Astrocyte of the hippocampus (primary cell): ENCODE results near the gene PI4KA.

ENCODE experiments used
- DNase-seq: peaks from one replicate; pipeline ENCODE4 v3.0.0; 2011; ENCODE audit warnings: low read depth, low spot score

PI4KA gene

DNA sequence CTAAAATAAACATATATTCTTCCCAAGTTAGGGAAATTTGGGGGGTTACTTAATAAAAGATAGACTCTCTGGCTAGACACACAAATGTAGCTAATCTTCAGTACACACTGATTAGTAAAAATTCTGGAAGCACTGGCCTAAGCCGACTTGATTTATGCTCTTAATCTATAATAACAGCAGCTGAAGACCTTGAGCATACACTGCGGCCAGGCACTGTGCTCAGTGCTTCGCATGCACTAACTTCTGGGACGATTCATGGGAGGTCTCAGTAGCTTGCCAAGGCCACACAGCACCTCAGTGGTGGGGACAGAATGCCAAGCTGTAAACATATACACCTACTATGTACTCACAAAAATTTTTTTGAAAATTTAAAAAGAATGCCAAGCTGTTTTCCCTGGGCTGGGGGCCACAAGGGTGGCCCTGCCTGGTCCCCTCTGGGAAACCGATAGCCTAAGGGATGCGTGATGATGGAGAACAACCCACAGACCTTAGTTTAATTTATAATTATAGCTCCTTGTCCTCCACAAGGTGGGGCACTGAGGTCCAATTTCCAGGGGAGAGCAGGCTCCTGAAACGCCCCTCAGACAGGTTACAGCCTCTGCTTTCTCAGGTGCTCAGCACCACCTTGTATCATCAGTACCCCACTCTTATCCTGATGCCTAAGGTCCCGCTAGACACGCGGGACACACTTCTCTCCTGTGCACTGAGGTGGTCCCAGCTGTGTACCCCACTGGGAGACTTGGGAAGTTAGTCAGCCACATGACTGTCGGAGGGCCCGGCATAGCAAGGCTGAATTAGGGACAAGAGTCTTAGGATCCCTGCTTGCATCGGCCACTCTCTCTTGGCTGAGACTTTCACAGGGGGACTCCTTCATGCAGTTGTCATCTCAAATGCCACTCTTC lies 64.6 kb downstream of the PI4KA start:
- no peak for DNase-seq

DNA sequence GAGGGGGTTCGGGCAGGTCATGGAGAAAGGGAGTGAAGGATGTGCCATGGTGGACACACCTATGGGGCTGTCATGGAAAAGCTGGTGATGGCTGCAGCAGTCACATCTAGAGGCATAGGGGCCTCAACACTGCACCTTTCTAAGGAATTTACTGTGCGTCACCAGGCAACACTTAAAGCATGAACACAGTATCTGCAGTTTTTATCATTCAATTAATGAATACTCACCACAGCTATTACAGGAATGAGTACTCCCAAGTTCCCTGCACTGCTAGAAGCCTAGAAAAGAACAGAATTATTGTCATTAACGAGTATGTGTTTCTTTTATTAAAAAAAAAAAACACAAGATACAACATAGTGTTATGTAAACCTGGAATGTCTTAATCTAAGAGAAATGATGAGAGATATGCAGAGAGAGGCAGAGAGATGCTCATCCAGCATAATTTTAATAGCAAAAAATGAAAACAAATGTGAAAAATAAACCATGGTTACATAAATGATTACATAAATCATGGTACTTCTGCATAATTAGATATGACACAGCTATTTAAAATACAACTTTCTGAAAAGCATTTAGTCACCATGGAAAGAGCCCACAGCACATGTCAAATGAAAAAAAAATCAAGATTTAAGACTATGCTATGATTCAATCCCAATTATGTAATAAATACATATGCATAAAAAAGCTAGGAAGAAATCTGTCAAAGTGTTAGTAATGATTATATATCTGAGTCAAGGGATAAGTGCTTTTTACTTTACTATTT lies 65.5 kb downstream of the PI4KA start:
- DNase-seq, result peak; percentile 55

DNA sequence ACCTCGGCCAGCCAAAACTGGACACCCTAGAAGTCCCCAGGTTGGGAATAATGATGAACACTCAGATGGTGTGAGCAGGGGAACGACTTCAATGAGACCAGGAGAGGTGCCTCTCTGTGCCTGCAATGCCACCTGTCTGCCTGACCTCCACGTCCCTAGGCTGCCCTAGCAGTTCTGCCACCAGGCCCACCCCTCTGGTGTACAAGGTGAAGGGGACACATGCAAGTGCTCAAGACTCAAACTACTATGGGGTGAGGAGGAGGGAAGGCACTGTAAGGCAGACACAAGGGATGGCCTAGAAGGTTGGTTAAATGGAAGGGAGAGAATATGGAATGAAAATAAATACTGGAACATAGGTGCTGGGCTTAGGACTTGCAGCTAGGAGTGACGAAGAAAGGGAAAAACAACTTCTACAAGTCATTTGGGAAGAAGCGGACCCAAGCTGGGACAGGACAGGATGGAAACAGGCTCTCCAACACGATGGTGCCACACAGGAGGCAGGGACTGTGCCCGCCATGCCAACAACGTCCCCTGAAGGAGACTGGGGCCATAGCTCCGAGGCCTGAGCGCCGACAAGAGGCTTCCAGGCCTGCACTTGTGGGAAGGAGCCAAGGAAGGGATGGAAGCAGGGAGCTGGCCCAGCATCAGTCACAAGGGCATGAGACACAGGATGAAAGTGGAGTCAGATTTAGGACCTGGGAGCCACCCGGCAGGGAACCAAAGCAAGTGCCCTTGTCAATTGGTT lies 66.2 kb downstream of the PI4KA start:
- DNase-seq, result no peak

DNA sequence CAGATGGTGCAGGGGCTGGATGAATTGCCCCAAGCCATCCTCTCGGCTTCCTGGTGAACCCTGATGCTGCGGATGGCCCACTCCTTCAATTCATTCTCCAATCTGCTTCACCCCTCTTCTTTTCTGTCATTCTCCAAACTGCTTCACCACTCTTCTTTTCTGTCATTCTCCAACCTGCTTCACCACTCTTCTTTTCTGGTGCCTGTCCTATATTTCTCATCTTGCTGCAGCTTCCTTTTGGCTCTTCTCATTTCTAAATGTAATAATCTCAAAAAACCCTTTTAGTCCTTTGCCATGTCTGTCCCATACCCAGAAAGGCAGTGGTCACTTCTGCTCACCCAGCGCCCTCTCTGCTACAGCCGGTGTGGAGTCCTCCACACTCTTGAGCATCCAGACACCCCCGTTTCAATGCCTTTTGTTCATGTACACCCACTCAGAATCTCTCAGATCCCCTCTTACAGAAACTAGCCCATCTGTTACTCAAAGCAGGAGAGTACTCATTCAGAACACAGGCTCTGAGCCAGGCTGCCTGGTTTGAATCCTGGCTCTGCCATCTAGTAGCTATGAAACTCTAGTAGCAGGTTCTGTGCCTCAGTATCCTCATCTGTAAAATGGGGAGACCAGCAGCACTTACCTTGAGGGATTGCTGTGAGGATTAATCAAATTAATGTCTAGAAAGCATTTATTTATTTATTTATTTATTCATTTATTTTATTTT lies 69.8 kb downstream of the PI4KA start:
- DNase-seq, result no peak

DNA sequence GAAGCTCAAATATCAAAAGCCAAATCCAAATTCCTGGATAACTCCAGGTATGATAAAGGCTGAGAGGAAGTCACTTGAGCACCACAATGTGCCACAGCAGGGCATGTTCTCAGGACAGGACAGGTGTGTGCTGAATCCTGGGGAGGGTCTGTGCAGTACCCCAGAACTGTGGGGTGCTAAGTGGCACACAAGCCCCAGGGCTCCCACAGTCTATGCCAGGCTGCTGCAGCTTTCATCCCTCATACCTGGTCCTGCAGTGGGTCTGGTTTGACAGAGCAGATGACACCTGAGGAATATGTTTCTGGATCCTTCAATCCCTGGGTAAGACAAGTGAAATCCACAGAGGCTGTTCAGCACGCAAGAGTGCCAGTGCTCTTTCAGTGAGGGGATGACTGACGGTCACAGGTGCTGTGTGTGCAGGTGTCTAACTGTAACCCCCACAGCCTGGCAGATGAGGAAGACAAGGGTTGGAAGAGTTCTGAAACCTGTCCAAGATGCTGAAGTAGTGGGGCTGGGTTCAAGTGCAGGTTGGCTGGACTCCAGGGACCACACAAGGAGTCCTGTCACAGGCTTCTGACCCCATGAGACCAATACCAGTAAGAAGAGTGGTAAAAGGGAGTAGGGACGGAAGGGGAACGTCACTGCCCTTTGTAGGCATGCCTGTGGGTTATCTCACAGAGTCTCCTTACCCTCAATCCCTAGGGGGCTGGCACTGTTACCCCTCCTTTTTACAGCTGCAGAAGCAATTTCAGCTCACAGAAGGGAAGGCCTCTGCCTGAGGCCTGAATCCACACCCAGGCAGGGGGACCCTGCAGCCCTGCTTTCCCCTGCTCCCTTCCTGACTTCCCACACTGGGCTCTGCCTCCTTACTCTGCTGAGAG lies 70.6 kb downstream of the PI4KA start:
- no peak for DNase-seq

DNA sequence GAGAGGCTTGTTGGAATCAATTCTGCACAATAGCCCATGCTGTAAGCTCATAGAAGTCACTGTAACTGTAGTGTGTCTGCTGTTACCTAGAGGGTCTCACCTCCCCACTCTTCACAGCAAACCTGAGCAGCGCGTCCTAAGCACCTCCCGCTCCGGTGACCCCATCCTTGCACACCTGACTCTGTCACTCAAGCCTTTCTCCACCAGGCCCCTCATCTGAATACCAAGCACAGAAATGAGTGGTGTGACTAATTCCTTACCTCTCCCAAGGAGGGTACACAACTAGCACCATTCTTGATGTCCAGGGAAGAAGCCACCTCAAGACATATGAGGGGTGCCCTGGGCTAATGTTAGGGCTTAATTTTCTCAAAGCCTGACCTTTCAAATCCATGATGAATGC lies 71.4 kb downstream of the PI4KA start:
- no peak for DNase-seq

DNA sequence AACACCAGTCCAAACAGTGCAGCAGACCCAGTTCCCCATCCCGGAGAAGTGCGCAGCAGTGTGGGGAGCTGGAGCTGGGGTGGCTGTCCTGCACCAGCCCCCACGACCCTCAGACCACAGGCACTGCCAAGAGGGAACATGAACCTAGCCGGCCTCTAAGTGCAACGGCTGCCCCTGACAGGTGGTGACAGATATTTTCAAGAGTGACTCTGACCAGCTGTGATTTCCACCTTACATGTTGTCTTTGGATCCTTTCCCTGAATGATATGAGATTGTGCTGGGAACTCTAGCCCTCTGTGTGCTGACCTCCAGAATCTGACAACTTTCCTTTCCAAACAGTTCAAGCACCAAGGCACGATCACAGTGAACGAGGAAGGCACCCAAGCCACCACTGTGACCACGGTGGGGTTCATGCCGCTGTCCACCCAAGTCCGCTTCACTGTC lies 72.1 kb downstream of the PI4KA start:
- DNase-seq, result no peak

DNA sequence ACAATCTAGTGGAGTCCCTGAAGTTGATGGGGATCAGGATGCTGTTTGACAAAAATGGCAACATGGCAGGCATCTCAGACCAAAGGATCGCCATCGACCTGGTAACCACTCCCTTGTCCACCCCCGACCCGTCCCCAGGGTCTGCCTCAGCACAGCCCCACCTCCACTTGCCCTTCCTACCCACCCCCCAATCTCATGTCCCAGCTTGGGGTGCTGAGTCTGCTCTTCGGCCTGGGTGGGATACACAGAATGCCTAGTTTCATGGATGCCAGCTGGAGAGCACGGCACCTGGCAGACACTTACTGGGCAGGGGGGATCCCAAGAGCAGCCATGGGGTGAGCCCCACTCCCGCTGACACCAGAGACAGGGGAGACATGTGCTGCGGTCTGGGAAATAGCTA lies 72.6 kb downstream of the PI4KA start:
- DNase-seq, result no peak

DNA sequence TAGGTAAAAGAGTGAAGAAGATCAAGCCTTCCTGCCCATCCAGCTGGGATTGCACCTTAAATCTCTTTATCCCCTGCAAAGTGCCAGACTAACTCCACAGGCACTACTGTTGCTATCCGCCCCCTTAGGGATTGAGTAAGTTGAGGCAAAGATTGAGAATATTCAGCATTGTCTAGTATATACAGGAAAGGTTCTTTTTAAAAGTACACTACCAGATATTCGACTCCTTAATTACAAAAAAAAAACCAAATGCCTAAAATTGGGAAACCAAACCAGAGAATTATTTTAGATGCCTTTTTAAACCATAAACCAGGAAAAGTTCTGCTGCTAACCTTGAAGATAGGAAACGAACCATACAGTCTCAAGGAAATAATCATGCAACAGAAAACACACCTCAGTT lies 73.2 kb downstream of the PI4KA start:
- DNase-seq, result no peak

DNA sequence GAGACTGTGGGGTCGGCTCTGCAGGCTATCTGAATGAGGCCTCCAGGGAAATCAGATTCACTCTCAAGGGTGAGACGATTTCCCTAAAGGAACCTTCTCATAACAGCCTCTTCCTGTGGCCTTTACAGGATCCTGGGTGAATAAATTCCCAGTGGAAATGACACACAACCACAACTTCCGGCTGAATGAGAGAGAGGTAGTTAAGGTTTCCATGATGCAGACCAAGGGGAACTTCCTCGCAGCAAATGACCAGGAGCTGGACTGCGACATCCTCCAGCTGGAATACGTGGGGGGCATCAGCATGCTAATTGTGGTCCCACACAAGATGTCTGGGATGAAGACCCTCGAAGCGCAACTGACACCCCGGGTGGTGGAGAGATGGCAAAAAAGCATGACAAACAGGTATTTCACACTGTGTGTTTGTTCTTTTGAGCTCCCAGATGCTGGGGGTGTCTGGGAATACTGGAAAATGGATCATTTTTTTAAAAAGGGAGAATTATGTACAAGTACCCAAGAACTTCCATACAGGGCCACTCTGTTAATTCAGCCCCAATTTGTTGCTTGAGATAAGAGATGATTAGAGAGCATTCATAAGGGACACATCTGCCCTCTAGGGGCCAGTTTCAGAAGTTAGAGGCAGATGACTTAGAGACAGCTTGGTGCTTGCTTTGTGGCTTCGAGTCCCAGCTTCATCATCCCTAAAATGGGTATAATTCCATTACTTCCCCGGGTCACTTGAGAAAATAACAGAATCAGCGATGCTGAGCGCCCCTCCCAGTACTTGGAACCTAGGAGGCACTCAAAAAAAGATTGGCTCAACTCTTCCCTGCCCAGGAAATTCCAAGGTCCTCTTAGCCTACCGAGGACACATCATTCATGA lies 74.5 kb downstream of the PI4KA start:
- DNase-seq, result peak; percentile 74

DNA sequence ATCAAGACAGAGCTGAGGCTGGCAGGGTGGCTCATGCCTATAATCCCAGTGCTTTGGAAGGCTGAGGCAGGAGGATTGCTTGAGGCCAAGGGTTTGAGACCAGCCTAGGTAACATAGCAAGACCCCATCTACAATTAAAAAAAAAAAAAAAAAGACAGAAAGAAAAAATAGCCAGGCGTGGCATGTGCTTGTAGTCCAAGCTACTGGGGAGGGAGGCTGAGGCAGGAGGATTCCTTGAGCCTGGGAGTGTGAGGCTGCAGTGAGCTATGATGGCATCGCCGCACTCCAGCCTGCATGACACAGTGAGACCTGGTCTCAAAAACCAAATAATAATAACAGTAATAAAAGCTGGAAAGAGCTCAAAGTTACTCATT lies 75.3 kb downstream of the PI4KA start:
- no peak for DNase-seq

DNA sequence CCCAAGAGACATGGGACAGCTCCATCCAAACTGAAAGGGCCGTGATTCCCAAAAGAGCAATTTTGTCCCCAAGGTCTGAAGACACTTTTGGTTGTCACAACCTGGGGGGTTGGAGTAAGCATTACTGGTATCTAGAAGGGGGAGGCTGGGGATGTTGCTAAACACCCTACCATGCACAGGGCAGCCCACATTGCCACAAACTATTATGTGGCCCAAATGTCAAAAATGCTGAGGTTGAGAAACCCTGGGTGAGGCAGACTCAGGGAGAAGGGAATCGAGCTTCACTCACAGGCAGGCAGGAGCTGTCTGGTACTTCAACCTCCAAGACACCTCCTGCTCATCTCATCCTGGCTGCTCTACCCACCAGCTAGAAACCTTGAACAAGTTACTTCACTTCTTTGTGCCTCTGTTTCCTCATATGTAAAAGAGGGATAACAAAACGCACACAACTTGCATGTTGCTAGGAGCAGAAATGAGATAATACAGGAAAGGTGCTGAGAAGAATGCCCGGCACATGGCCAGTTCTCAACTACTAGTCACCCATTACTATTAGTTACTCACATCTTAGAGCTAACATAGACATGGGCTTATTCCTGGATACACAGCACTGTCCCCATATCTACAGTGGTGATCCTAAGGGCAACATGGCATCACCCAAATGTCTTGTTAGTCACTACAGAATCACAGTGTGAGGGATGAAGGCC lies 75.9 kb downstream of the PI4KA start:
- no peak for DNase-seq

DNA sequence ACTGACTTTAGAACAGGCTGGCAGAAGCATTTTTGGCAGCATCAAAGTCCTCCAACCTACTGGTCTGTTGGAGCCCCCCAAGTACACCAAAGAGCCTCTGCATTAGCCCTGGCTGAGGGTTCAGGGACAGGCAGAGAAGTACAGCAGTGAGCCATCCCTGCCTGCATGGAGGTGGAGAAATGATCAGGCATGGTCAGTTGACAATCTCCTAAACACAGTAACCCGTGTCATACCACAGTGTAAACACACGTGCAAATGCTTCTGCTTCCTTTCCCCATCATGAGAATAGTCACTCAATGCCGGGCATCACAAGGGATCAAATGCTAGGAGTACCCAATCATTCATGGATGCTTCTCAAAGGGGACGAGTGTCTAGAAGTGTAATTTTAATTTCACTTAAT lies 76.5 kb downstream of the PI4KA start:
- no peak for DNase-seq

DNA sequence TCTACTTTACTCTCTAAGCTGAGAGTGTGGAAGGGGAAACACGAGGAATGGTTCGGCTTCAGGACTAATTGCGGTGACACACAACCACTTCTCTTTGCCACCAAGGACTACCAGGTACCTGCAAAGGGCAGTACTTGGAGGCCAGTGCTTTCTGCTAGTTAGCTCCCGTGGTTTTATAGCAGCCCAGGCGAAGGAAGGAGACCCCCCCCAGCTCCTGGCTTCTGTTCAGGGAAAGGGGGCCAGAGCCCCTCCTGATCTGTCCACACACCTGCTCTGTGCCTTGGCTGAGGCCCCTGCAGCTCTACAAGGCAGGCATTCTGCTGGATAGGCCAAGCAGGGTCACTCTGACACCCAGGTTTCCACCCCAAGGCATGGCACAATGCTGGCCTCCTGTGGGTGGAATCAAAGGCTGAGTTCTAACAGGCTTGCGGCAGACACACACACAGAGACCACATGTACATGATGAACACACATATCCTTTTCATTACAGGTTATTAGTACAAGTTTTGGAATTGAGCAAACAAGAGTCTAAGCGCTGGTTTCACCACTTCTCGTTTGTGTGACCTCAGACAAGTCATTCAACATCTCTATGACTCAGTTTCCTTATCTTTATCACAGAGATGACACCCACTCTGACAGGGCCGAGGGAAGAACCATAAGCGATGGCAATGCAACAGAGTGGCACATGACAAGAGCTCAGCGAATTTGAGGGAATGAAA lies 77.2 kb downstream of the PI4KA start:
- no peak for DNase-seq

DNA sequence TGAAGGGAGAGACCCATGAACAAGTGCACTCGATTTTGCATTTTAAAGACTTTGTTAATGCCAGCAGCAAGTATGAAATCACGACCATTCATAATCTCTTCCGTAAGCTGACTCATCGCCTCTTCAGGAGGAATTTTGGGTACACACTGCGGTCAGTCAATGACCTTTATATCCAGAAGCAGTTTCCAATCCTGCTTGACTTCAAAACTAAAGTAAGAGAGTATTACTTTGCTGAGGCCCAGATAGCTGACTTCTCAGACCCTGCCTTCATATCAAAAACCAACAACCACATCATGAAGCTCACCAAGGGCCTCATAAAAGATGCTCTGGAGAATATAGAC lies 78.8 kb downstream of the PI4KA start:
- peak; percentile 26 for DNase-seq

DNA sequence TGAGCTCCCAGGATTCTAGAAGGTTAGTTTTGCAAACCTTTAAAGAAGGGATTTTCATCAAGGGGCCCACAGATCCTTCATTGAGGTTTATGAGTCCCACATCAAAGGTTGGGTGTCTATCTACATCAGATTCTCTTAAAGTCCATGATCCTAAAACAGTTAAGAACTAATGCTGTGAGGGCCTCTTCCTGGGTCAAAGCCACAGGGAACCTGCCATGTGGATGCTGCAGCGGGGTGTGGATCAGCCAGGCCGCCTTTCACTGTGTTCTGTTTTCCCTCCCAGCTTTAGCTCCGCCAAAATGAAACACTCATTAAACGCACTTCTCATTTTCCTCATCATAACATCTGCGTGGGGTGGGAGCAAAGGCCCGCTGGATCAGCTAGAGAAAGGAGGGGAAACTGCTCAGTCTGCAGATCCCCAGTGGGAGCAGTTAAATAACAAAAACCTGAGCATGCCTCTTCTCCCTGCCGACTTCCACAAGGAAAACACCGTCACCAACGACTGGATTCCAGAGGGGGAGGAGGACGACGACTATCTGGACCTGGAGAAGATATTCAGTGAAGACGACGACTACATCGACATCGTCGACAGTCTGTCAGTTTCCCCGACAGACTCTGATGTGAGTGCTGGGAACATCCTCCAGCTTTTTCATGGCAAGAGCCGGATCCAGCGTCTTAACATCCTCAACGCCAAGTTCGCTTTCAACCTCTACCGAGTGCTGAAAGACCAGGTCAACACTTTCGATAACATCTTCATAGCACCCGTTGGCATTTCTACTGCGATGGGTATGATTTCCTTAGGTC lies 79.4 kb downstream of the PI4KA start:
- DNase-seq, result no peak

DNA sequence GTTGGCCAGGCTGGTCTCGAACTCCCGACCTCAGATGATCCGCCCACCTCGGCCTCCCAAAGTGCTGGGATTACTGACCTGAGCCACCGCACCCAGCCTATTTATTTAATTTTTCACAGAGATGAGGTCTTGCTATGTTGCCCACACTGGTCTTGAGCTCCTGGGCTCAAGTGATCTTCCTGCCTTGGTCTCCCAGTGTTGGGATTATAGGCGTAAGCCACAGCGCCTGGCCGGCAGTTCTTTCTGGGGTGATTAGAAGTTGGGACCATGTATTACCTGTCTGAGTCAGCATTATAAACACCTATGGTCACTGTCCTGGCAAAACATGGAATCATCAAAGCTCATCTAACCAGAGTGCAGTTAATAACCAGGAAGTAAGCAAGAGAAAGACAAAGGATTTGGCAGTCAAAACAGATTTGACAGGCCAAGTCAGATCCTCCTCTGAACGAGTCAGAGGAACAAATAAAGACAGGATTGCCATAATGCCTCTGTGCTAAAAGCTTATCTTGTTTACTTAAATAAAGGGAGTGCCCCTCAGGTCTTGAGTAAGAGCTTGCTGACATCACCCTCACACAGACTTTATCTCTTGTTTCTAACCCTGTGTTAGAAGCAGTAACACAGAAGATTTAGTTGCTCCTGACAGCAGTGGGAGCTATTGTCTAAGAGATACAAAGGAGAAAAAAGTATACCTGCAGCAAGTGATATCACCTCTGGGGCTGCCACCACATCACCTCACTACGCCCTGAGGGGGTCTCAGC lies 81.0 kb downstream of the PI4KA start:
- peak; percentile 44 for DNase-seq
